Epithelial cell of esophagus (primary cell): ENCODE results near the gene DLX2.

Experiments
- DNase-seq: peaks from one replicate; pipeline ENCODE4 v3.0.0; 2010; ENCODE audit warnings: low read depth
- H3K4me3 ChIP-seq: 2 replicates; pipeline ENCODE4 v1.5.1; 2011; ENCODE audit warnings: mild to moderate bottlenecking, low read length, control low read depth
- TF ChIP-seq, protein P1 (sequence below): IDR thresholded peaks from 2 replicates; pipeline ENCODE4 v1.5.1; 2011; ENCODE audit warnings: low read depth, mild to moderate bottlenecking, low read length, control low read depth, inconsistent platforms; ENCODE audit not compliant: insufficient read depth; ENCODE audit errors: missing control alignments

DLX2 gene

GRCh38 chr2:172134270-172134669 lies 31.6 kb upstream of the DLX2 start:
- no peak overlapping the region for H3K4me3 ChIP-seq
- TF ChIP-seq, protein P1, sequence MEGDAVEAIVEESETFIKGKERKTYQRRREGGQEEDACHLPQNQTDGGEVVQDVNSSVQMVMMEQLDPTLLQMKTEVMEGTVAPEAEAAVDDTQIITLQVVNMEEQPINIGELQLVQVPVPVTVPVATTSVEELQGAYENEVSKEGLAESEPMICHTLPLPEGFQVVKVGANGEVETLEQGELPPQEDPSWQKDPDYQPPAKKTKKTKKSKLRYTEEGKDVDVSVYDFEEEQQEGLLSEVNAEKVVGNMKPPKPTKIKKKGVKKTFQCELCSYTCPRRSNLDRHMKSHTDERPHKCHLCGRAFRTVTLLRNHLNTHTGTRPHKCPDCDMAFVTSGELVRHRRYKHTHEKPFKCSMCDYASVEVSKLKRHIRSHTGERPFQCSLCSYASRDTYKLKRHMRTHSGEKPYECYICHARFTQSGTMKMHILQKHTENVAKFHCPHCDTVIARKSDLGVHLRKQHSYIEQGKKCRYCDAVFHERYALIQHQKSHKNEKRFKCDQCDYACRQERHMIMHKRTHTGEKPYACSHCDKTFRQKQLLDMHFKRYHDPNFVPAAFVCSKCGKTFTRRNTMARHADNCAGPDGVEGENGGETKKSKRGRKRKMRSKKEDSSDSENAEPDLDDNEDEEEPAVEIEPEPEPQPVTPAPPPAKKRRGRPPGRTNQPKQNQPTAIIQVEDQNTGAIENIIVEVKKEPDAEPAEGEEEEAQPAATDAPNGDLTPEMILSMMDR, result peak; percentile 11
- no peak for DNase-seq

- DNase-seq, result no peak
- TF ChIP-seq, protein P1, result no peak
Observed at GRCh38 chr2:172131713-172132555, 29.2 kb upstream of the DLX2 start.

GRCh38 chr2:172129404-172129803 lies 26.7 kb upstream of the DLX2 start:
- H3K4me3 ChIP-seq, result no peak overlapping the region
- no peak for DNase-seq
- TF ChIP-seq, protein P1, result no peak

More at GRCh38 chr2:172131713-172132555, 29.2 kb upstream of the DLX2 start:
- H3K4me3 ChIP-seq, result no peak overlapping the region

- TF ChIP-seq, protein P1, result no peak
- H3K4me3 ChIP-seq, result no peak overlapping the region
- DNase-seq, result peak; percentile 71
Observed at GRCh38 chr2:172128484-172128883, 25.8 kb upstream of the DLX2 start.

DNA sequence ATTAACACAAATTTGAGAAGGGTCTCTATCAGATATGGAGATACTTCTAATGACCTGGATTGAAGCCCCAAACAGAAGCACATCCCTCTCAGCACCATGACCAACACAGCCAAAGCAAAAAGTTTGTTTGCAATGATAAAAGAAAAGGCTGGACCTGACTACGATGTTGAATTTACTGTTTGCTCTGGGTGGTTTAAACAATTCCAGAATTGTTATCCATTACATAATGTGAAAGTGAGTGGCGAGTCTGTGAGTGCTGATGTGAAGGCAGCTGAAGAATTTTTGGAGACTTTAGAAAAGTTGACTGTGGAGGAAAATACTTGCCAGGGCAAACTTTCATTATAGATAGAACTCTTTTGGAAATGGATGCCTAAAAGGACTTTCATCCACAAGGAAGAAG lies 17.4 kb upstream of the DLX2 start:
- TF ChIP-seq, protein P1, result no peak
- no peak overlapping the region for H3K4me3 ChIP-seq

DNA sequence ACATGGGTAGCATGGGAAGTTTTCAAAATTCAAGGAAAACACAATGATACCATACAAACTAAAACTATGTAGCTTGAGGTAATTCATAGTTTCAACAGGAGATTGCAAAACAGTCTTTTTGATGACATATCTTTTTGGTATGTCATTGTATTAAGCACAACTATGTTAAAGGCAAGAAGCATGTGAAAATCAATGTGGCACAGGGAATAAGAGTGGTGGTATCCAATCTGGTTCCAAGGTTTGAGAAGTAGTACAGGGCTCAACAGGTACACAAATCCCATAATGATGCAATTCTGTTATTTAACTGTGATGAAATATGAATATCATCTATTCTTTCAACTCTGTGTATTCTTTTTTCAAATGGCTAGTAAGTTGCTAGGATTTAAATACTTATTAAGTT lies 16.4 kb upstream of the DLX2 start:
- H3K4me3 ChIP-seq, result no peak overlapping the region
- TF ChIP-seq, protein P1, result no peak
- peak; percentile 85 for DNase-seq

More for the DNA sequence above, 17.4 kb upstream of the DLX2 start:
- no peak for DNase-seq

DNA sequence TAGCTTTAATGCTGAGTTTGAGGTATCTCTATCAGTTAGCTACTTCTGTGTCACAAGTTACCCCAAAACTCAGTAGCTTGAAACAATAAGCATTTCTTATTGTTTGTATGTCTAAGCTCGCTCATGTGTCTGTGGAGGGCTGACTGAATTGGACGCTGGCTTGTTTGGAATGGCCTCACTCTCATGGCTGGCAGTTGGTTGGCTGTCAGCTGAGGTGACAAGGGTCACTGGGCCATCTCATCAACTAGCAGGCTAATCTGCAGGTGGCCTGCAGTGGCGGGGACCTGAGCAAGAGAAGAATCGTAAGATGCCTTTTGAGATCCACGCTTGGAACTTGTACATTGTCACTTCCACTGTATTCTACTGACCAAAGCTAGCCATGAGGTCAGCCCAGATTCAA lies 13.4 kb upstream of the DLX2 start:
- DNase-seq, result no peak
- TF ChIP-seq, protein P1, result no peak
- H3K4me3 ChIP-seq, result no peak overlapping the region
